Neural progenitor cell (in vitro differentiated cells): ENCODE measurements around the gene COL4A2. TPM values are rescaled to one million over a fixed set of nuclear protein-coding genes. Genes with fewer than 3 reads are reported as not detected.

Source experiments
- DNase-seq: peaks from one replicate; pipeline ENCODE4 v3.0.0-alpha.2; 2016; ENCODE audit warnings: low spot score
- H2AFZ ChIP-seq: fragments of 200-600 bp; sonication (generic); replicated peaks from 2 replicates; pipeline ENCODE4 v1.6.1; 2016; ENCODE audit warnings: antibody characterized with exemption
- H3F3A ChIP-seq: fragments of 200-600 bp; sonication (generic); 2 replicates; pipeline ENCODE4 v1.6.1; 2016; ENCODE audit warnings: antibody characterized with exemption, low read depth
- H3K27ac ChIP-seq: fragments of 200-600 bp; sonication (generic); 2 replicates; pipeline ENCODE4 v1.5.1; 2016; ENCODE audit warnings: mild to moderate bottlenecking
- H3K27me3 ChIP-seq: fragments of 200-600 bp; sonication (generic); 2 replicates; pipeline ENCODE4 v1.6.1; 2016; ENCODE audit warnings: mild to moderate bottlenecking, moderate library complexity
- H3K36me3 ChIP-seq: fragments of 200-600 bp; sonication (generic); 2 replicates; pipeline ENCODE4 v1.5.1; 2016
- H3K4me1 ChIP-seq: fragments of 200-600 bp; sonication (generic); 2 replicates; pipeline ENCODE4 v1.6.1; 2016; ENCODE audit warnings: mixed run types
- H3K4me2 ChIP-seq: fragments of 200-600 bp; sonication (generic); 2 replicates; pipeline ENCODE4 v1.6.1; 2016
- H3K4me3 ChIP-seq: fragments of 200-600 bp; sonication (generic); 2 replicates; pipeline ENCODE4 v1.5.1; 2016
- H3K79me2 ChIP-seq: fragments of 200-600 bp; sonication (generic); 2 replicates; pipeline ENCODE4 v1.6.1; 2016; ENCODE audit warnings: low read depth
- H3K9ac ChIP-seq: fragments of 200-600 bp; sonication (generic); 2 replicates; pipeline ENCODE4 v1.6.1; 2016
- H3K9me3 ChIP-seq: fragments of 200-600 bp; sonication (generic); 2 replicates; pipeline ENCODE4 v1.5.1; 2016; ENCODE audit warnings: low read depth
- H4K20me1 ChIP-seq: fragments of 200-600 bp; sonication (generic); 2 replicates; pipeline ENCODE4 v1.6.1; 2016; ENCODE audit warnings: low read depth
- H3K27ac Mint-ChIP-seq: 3 replicates; pipeline ENCODE4 v1.8.0; 2021; ENCODE audit warnings: mixed read lengths
- H3K27me3 Mint-ChIP-seq: 2 replicates; pipeline ENCODE4 v1.8.0; 2022; ENCODE audit warnings: low read depth, mild to moderate bottlenecking, inconsistent platforms, moderate library complexity, mixed read lengths; ENCODE audit not compliant: insufficient read depth
- H3K36me3 Mint-ChIP-seq: 3 replicates; pipeline ENCODE4 v1.8.0; 2021; ENCODE audit warnings: mixed read lengths
- H3K4me1 Mint-ChIP-seq: 3 replicates; pipeline ENCODE4 v1.8.0; 2021; ENCODE audit warnings: mixed read lengths
- H3K4me3 Mint-ChIP-seq: 3 replicates; pipeline ENCODE4 v1.8.0; 2021; ENCODE audit warnings: mild to moderate bottlenecking, moderate library complexity, mixed read lengths
- H3K9me3 Mint-ChIP-seq: 3 replicates; pipeline ENCODE4 v1.8.0; 2020; ENCODE audit warnings: mixed read lengths
- CTCF ChIP-seq: fragments of 200-600 bp; sonication (generic); IDR thresholded peaks from 2 replicates; pipeline ENCODE4 v1.5.1; 2017; ENCODE audit warnings: antibody characterized with exemption, mild to moderate bottlenecking
- EZH2 ChIP-seq: fragments of 200-600 bp; sonication (generic); IDR thresholded peaks from 2 replicates; pipeline ENCODE4 v1.6.1; 2017; ENCODE audit warnings: antibody characterized with exemption, mild to moderate bottlenecking, moderate library complexity
- EZH2phosphoT487 ChIP-seq: fragments of 200-600 bp; sonication (generic); IDR thresholded peaks from 2 replicates; pipeline ENCODE4 v1.6.1; 2017; ENCODE audit warnings: antibody characterized with exemption
- total RNA-seq: library from RNA; depleted of rRNA; stranded (reverse); fragments of >200 nt; gene quantifications from 2 replicates; pipeline ENCODE4 v1.2.3, GENCODE V29; 2015; ENCODE audit warnings: low replicate concordance

Gene COL4A2
- total RNA-seq, 1 donor from 2014 or later: 73.6 TPM

GRCh38 chr13:110557082-110557481 is 250.0 kb downstream of the COL4A2 start:
- Mint-ChIP-seq H3K9me3 (peaks cover 2% of the 10 kb centered on the region), H3K36me3 (no peaks in the 10 kb centered on the region), H3K4me1 (peaks cover 7% of the 10 kb centered on the region), H3K27ac (no peak overlapping the region), H3K27me3 (peaks cover 23% of the 10 kb centered on the region), H3K4me3 (no peak overlapping the region)
- Histone ChIP-seq H2AFZ (no peak overlapping the region), H3K27me3 (peaks cover 32% of the 10 kb centered on the region), H3K9ac (no peak overlapping the region), H3K9me3 (no peaks in the 10 kb centered on the region), H3K4me3 (no peak overlapping the region), H3K36me3 (no peaks in the 10 kb centered on the region), H3K27ac (no peak overlapping the region), H3K79me2 (no peaks in the 10 kb centered on the region), H3K4me1 (peaks cover 5% of the 10 kb centered on the region), H4K20me1 (peaks cover 5% of the 10 kb centered on the region), H3K4me2 (no peak overlapping the region), H3F3A (peaks cover 11% of the 10 kb centered on the region)
- TF ChIP-seq EZH2phosphoT487 (no peak), EZH2 (no peak), CTCF (no peak)
- no peak for DNase-seq

GRCh38 chr13:110557610-110558305 is 250.7 kb downstream of the COL4A2 start:
- H3K4me1 Mint-ChIP-seq: peaks cover 8% of the 10 kb centered on the region
- Histone ChIP-seq H3K36me3 (no peaks in the 10 kb centered on the region), H4K20me1 (peaks cover 5% of the 10 kb centered on the region), H3K27me3 (peaks cover 39% of the 10 kb centered on the region), H3K79me2 (no peaks in the 10 kb centered on the region), H3K9ac (no peak overlapping the region), H3K27ac (no peak overlapping the region), H3F3A (peaks cover 16% of the 10 kb centered on the region), H2AFZ (no peak overlapping the region), H3K4me2 (no peak overlapping the region), H3K4me1 (peaks cover 5% of the 10 kb centered on the region), H3K9me3 (no peaks in the 10 kb centered on the region), H3K4me3 (no peak overlapping the region)
- H3K27ac Mint-ChIP-seq: no peak overlapping the region
- H3K4me3 Mint-ChIP-seq: no peak overlapping the region
- H3K36me3 Mint-ChIP-seq: no peaks in the 10 kb centered on the region
- peaks cover 29% of the 10 kb centered on the region for H3K27me3 Mint-ChIP-seq
- H3K9me3 Mint-ChIP-seq: peaks cover 2% of the 10 kb centered on the region
- no peak for DNase-seq
- TF ChIP-seq EZH2 (no peak), CTCF (no peak), EZH2phosphoT487 (no peak)

- Histone ChIP-seq H3K27ac (no peak overlapping the region), H4K20me1 (peaks cover 5% of the 10 kb centered on the region), H3K27me3 (peaks cover 56% of the 10 kb centered on the region), H3K9me3 (no peaks in the 10 kb centered on the region), H3F3A (peaks cover 16% of the 10 kb centered on the region), H3K79me2 (no peaks in the 10 kb centered on the region), H3K36me3 (no peaks in the 10 kb centered on the region), H3K4me2 (no peak overlapping the region), H2AFZ (no peak overlapping the region), H3K4me3 (no peak overlapping the region), H3K9ac (no peak overlapping the region), H3K4me1 (no peaks in the 10 kb centered on the region)
- no peak for TF ChIP-seq EZH2
- TF ChIP-seq EZH2phosphoT487: no peak
- Mint-ChIP-seq H3K4me1 (peaks cover 8% of the 10 kb centered on the region), H3K27me3 (peaks cover 32% of the 10 kb centered on the region), H3K36me3 (peaks cover 4% of the 10 kb centered on the region), H3K27ac (no peak overlapping the region), H3K9me3 (peaks cover 2% of the 10 kb centered on the region), H3K4me3 (no peak overlapping the region)
- DNase-seq: no peak
Measured at GRCh38 chr13:110559429-110559943, 252.4 kb downstream of the COL4A2 start.

GRCh38 chr13:110559986-110560385 is 252.9 kb downstream of the COL4A2 start:
- no peak overlapping the region for H3K27ac Mint-ChIP-seq

More at GRCh38 chr13:110559986-110560385, 252.9 kb downstream of the COL4A2 start:
- H3K27me3 ChIP-seq: peaks cover 61% of the 10 kb centered on the region
- peaks cover 4% of the 10 kb centered on the region for H3K36me3 Mint-ChIP-seq
- peaks cover 16% of the 10 kb centered on the region for H3F3A ChIP-seq
- no peaks in the 10 kb centered on the region for H3K4me1 ChIP-seq
- DNase-seq: no peak
- no peaks in the 10 kb centered on the region for H3K36me3 ChIP-seq
- H3K9me3 Mint-ChIP-seq: peaks cover 2% of the 10 kb centered on the region
- H2AFZ ChIP-seq: no peak overlapping the region
- no peaks in the 10 kb centered on the region for H3K79me2 ChIP-seq
- H3K4me3 ChIP-seq: no peak overlapping the region
- H3K4me3 Mint-ChIP-seq: peak overlapping the region; percentile 61
- peaks cover 5% of the 10 kb centered on the region for H4K20me1 ChIP-seq
- no peak overlapping the region for H3K4me2 ChIP-seq
- no peaks in the 10 kb centered on the region for H3K9me3 ChIP-seq
- H3K27ac ChIP-seq: no peak overlapping the region
- TF ChIP-seq CTCF (no peak), EZH2 (no peak), EZH2phosphoT487 (no peak)
- H3K9ac ChIP-seq: no peak overlapping the region
- peaks cover 8% of the 10 kb centered on the region for H3K4me1 Mint-ChIP-seq
- peaks cover 32% of the 10 kb centered on the region for H3K27me3 Mint-ChIP-seq
